SU-DHL-6 (cell line): ENCODE measurements around the gene ITPK1.

Experiments
- H2AFZ ChIP-seq: fragments of 200-600 bp; sonication (generic); 2 replicates; pipeline ENCODE4 v1.6.1; 2014; ENCODE audit warnings: low read depth, mild to moderate bottlenecking, moderate library complexity, mixed read lengths, antibody characterized with exemption, low read length; ENCODE audit not compliant: severe bottlenecking
- H3F3A ChIP-seq: fragments of 200-600 bp; shearing (Covaris generic); 2 replicates; pipeline ENCODE4 v1.6.0; 2016; ENCODE audit warnings: antibody characterized with exemption, mild to moderate bottlenecking; ENCODE audit not compliant: insufficient read depth
- H3K27ac ChIP-seq: fragments of 200-600 bp; sonication (generic); 2 replicates; pipeline ENCODE4 v1.5.1; 2016; ENCODE audit warnings: low read depth, mild to moderate bottlenecking, low read length, moderate library complexity, mixed read lengths
- H3K27me3 ChIP-seq: fragments of 200-600 bp; sonication (generic), shearing (Covaris generic); 2 replicates; pipeline ENCODE4 v1.6.0; 2014; ENCODE audit warnings: mild to moderate bottlenecking, low read length
- H3K36me3 ChIP-seq: fragments of 200-600 bp; sonication (generic); 2 replicates; pipeline ENCODE4 v1.6.1; 2014; ENCODE audit warnings: mild to moderate bottlenecking, low read length, mixed read lengths
- H3K4me2 ChIP-seq: fragments of 300-600, 200-600 bp; shearing (Covaris generic), sonication (generic); 2 replicates; pipeline ENCODE4 v1.6.0; 2014; ENCODE audit warnings: low read length, low read depth, mild to moderate bottlenecking; ENCODE audit not compliant: poor library complexity, severe bottlenecking
- H3K4me3 ChIP-seq: fragments of 200-600 bp; sonication (generic); 2 replicates; pipeline ENCODE4 v1.5.1; 2014; ENCODE audit warnings: antibody characterized with exemption, low read length, mild to moderate bottlenecking, mixed read lengths; ENCODE audit not compliant: insufficient read depth, poor library complexity, severe bottlenecking
- H3K79me2 ChIP-seq: fragments of 200-600 bp; sonication (generic); 2 replicates; pipeline ENCODE4 v1.6.1; 2014; ENCODE audit warnings: mild to moderate bottlenecking, low read length, moderate library complexity; ENCODE audit not compliant: insufficient read depth
- H3K9ac ChIP-seq: fragments of 200-600 bp; sonication (generic); 2 replicates; pipeline ENCODE4 v1.7.0; 2014; ENCODE audit warnings: mild to moderate bottlenecking, low read length
- H3K9me2 ChIP-seq: fragments of 200-600 bp; sonication (generic); replicated peaks from 2 replicates; pipeline ENCODE4 v1.6.1; 2014; ENCODE audit warnings: low read length; ENCODE audit not compliant: insufficient read depth
- H3K9me3 ChIP-seq: fragments of 200-600 bp; sonication (generic); 2 replicates; pipeline ENCODE4 v1.6.1; 2014; ENCODE audit warnings: low read length, mixed read lengths; ENCODE audit not compliant: insufficient read depth
- H4K20me1 ChIP-seq: fragments of 200-600 bp; sonication (generic); 2 replicates; pipeline ENCODE4 v1.6.1; 2014; ENCODE audit warnings: low read depth, mild to moderate bottlenecking, antibody characterized with exemption, low read length, moderate library complexity, mixed read lengths
- CTCF ChIP-seq: fragments of 200-600 bp; sonication (generic); IDR thresholded peaks from one replicate; pipeline ENCODE4 v1.5.1; 2017; ENCODE audit warnings: antibody characterized with exemption, mild to moderate bottlenecking, low read length, moderate library complexity; ENCODE audit not compliant: insufficient read depth, poor library complexity, severe bottlenecking
- EZH2phosphoT487 ChIP-seq: fragments of 200-600 bp; sonication (generic), shearing (Covaris generic); conservative IDR thresholded peaks from 2 replicates; pipeline ENCODE4 v1.6.1; 2018; ENCODE audit warnings: mild to moderate bottlenecking, antibody characterized with exemption, low read length, moderate library complexity, mixed read lengths

The ITPK1 gene

GRCh38 chr14:93065272-93065730 is 50.4 kb downstream of the ITPK1 start:
- Histone ChIP-seq H3K9ac (peak overlapping the region; percentile 12; the same call in 1 of the 2 replicates), H3K9me2 (no peaks in the 10 kb centered on the region), H4K20me1 (no peaks in the 10 kb centered on the region), H3F3A (no peaks in the 10 kb centered on the region), H3K4me3 (no peak overlapping the region), H3K27ac (peak overlapping the region; percentile 60), H3K4me2 (peak overlapping the region; percentile 24), H3K79me2 (no peaks in the 10 kb centered on the region), H3K36me3 (no peaks in the 10 kb centered on the region), H3K9me3 (no peaks in the 10 kb centered on the region), H2AFZ (no peak overlapping the region), H3K27me3 (no peaks in the 10 kb centered on the region)
- TF ChIP-seq CTCF = no peak
- TF ChIP-seq EZH2phosphoT487 = no peak

GRCh38 chr14:93064411-93065271 is 51.1 kb downstream of the ITPK1 start:
- no peaks in the 10 kb centered on the region for H4K20me1 ChIP-seq
- H3K9me3 ChIP-seq = no peaks in the 10 kb centered on the region
- no peaks in the 10 kb centered on the region for H3F3A ChIP-seq
- H3K27me3 ChIP-seq = no peaks in the 10 kb centered on the region
- H3K9me2 ChIP-seq = no peaks in the 10 kb centered on the region
- H3K4me2 ChIP-seq = peak overlapping the region; percentile 24
- no peak overlapping the region for H2AFZ ChIP-seq
- H3K36me3 ChIP-seq = no peaks in the 10 kb centered on the region
- H3K27ac ChIP-seq = peak overlapping the region; percentile 60; the same call in 1 of the 2 replicates
- no peak overlapping the region for H3K4me3 ChIP-seq
- H3K9ac ChIP-seq = no peak overlapping the region
- TF ChIP-seq CTCF = no peak
- TF ChIP-seq EZH2phosphoT487 = no peak
- H3K79me2 ChIP-seq = no peaks in the 10 kb centered on the region

DNA sequence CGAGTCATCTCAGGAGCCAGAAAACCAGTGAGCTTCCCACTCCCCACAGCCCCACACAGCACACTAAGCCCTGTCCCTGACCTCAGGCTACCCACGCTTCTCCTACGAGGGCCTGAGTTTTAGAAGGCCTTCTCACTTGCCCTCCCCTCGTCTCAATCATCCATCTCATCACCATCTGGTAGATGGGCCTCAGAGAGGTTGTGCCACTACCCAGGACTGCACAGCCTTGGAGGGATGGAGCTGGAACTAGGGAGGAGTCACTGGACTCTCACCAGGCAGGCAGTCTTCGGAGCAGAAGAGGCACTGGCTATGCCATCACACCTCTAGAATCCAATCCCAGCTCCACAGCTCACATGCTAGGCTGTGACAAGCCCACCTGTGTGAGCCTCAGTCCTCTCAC is 52.3 kb downstream of the ITPK1 start:
- H3K4me2 ChIP-seq = no peak overlapping the region
- no peak overlapping the region for H3K27ac ChIP-seq
- no peak for TF ChIP-seq CTCF
- no peak for TF ChIP-seq EZH2phosphoT487
- no peaks in the 10 kb centered on the region for H3F3A ChIP-seq
- no peak overlapping the region for H2AFZ ChIP-seq
- H4K20me1 ChIP-seq = no peaks in the 10 kb centered on the region
- H3K9ac ChIP-seq = no peak overlapping the region
- no peaks in the 10 kb centered on the region for H3K27me3 ChIP-seq
- no peaks in the 10 kb centered on the region for H3K36me3 ChIP-seq
- no peaks in the 10 kb centered on the region for H3K79me2 ChIP-seq
- no peaks in the 10 kb centered on the region for H3K9me3 ChIP-seq
- no peak overlapping the region for H3K4me3 ChIP-seq
- H3K9me2 ChIP-seq = no peaks in the 10 kb centered on the region
